Measurements from ENCODE around the gene DAB1.

GRCh38 chr1:56967900-56968832, 455.7 kb downstream of the DAB1 start:
- no peak for TF ChIP-seq EZH2 (IDR thresholded peaks at IDR 0.05; ENCODE audit: insufficient read depth, low read length)
- peak; percentile 38 for TF ChIP-seq CTCF (IDR thresholded peaks at IDR 0.05; ENCODE audit: insufficient read depth, low read depth, low read length)

Data from astrocyte (in vitro differentiated cells and primary cell).